ENCODE data around the gene PLEKHS1.
"Not testable (repeated sequence)": the region's sequence is repeated elsewhere in the genome, so short reads cannot be mapped to it uniquely, and the experiment has no call there.

Gene PLEKHS1

GRCh38 chr10:113791691-113792090 lies 40.2 kb downstream of the PLEKHS1 start:
- Histone ChIP-seq H3K27ac (ENCODE audit: low read depth, low read length) (no peak overlapping the region), H3K36me3 (ENCODE audit: insufficient read depth, low read length) (no peaks in the 10 kb centered on the region), H3K4me3 (ENCODE audit: low read depth, low read length) (no peak overlapping the region), H3K27me3 (ENCODE audit: insufficient read depth, low read length) (peaks cover 50% of the 10 kb centered on the region), H3K79me2 (ENCODE audit: control insufficient read depth, insufficient read depth, low read length, unreplicated experiment) (no peaks in the 10 kb centered on the region), H3K4me1 (ENCODE audit: control insufficient read depth, insufficient read depth, low read length, unreplicated experiment) (peaks cover 5% of the 10 kb centered on the region), H2AFZ (ENCODE audit: low read length, unreplicated experiment) (no peak overlapping the region)

- Histone ChIP-seq H3K36me3 (ENCODE audit: insufficient read depth, low read length) (no peaks in the 10 kb centered on the region), H3K27me3 (ENCODE audit: insufficient read depth, low read length) (peaks cover 60% of the 10 kb centered on the region), H3K4me1 (ENCODE audit: control insufficient read depth, insufficient read depth, low read length, unreplicated experiment) (no peaks in the 10 kb centered on the region), H3K79me2 (ENCODE audit: control insufficient read depth, insufficient read depth, low read length, unreplicated experiment) (no peaks in the 10 kb centered on the region), H3K4me3 (ENCODE audit: low read depth, low read length) (no peak overlapping the region), H3K27ac (ENCODE audit: low read depth, low read length) (no peak overlapping the region), H2AFZ (ENCODE audit: low read length, unreplicated experiment) (no peak overlapping the region)
These were observed 50.1 kb downstream of the PLEKHS1 start for GRCh38 chr10:113801569-113801968.

- Histone ChIP-seq H3K4me1 (ENCODE audit: control insufficient read depth, insufficient read depth, low read length, unreplicated experiment) (no peaks in the 10 kb centered on the region), H3K27ac (ENCODE audit: low read depth, low read length) (no peak overlapping the region), H3K36me3 (ENCODE audit: insufficient read depth, low read length) (no peaks in the 10 kb centered on the region), H3K4me3 (ENCODE audit: low read depth, low read length) (no peak overlapping the region), H3K27me3 (ENCODE audit: insufficient read depth, low read length) (peaks cover 51% of the 10 kb centered on the region), H2AFZ (ENCODE audit: low read length, unreplicated experiment) (no peak overlapping the region), H3K79me2 (ENCODE audit: control insufficient read depth, insufficient read depth, low read length, unreplicated experiment) (no peaks in the 10 kb centered on the region)
These were observed 51.5 kb downstream of the PLEKHS1 start for GRCh38 chr10:113802997-113803396.

GRCh38 chr10:113806503-113806902 lies 55.0 kb downstream of the PLEKHS1 start:
- no peaks in the 10 kb centered on the region for H3K4me1 ChIP-seq (ENCODE audit: control insufficient read depth, insufficient read depth, low read length, unreplicated experiment)
- H3K79me2 ChIP-seq (ENCODE audit: control insufficient read depth, insufficient read depth, low read length, unreplicated experiment): no peaks in the 10 kb centered on the region
- no peaks in the 10 kb centered on the region for H3K36me3 ChIP-seq (ENCODE audit: insufficient read depth, low read length)
- peaks cover 68% of the 10 kb centered on the region for H3K27me3 ChIP-seq (ENCODE audit: insufficient read depth, low read length)
- no peak overlapping the region for H2AFZ ChIP-seq (ENCODE audit: low read length, unreplicated experiment)
- H3K27ac ChIP-seq (ENCODE audit: low read depth, low read length): no peak overlapping the region
- no peak overlapping the region for H3K4me3 ChIP-seq (ENCODE audit: low read depth, low read length)

- Histone ChIP-seq H3K27ac (ENCODE audit: low read depth, low read length) (no peak overlapping the region), H3K4me3 (ENCODE audit: low read depth, low read length) (no peak overlapping the region), H3K4me1 (ENCODE audit: control insufficient read depth, insufficient read depth, low read length, unreplicated experiment) (no peaks in the 10 kb centered on the region), H3K79me2 (ENCODE audit: control insufficient read depth, insufficient read depth, low read length, unreplicated experiment) (no peaks in the 10 kb centered on the region), H3K27me3 (ENCODE audit: insufficient read depth, low read length) (peaks cover 69% of the 10 kb centered on the region), H2AFZ (ENCODE audit: low read length, unreplicated experiment) (no peak overlapping the region), H3K36me3 (ENCODE audit: insufficient read depth, low read length) (no peaks in the 10 kb centered on the region)
These were observed 56.7 kb downstream of the PLEKHS1 start for GRCh38 chr10:113808168-113808567.

- not testable (repeated sequence) for H3K36me3 ChIP-seq (ENCODE audit: insufficient read depth, low read length); H3K27ac ChIP-seq (ENCODE audit: low read depth, low read length); H3K79me2 ChIP-seq (ENCODE audit: control insufficient read depth, insufficient read depth, low read length, unreplicated experiment); H3K4me3 ChIP-seq (ENCODE audit: low read depth, low read length); H2AFZ ChIP-seq (ENCODE audit: low read length, unreplicated experiment); H3K4me1 ChIP-seq (ENCODE audit: control insufficient read depth, insufficient read depth, low read length, unreplicated experiment)
- H3K27me3 ChIP-seq (ENCODE audit: insufficient read depth, low read length): peaks cover 26% of the 10 kb centered on the region
These were observed 63.2 kb downstream of the PLEKHS1 start for GRCh38 chr10:113814700-113815099.

- H3K4me3 ChIP-seq (ENCODE audit: low read depth, low read length): no peak overlapping the region
- no peaks in the 10 kb centered on the region for H3K79me2 ChIP-seq (ENCODE audit: control insufficient read depth, insufficient read depth, low read length, unreplicated experiment)
- H2AFZ ChIP-seq (ENCODE audit: low read length, unreplicated experiment): no peak overlapping the region
- H3K4me1 ChIP-seq (ENCODE audit: control insufficient read depth, insufficient read depth, low read length, unreplicated experiment): no peaks in the 10 kb centered on the region
- H3K27ac ChIP-seq (ENCODE audit: low read depth, low read length): no peak overlapping the region
- H3K27me3 ChIP-seq (ENCODE audit: insufficient read depth, low read length): no peaks in the 10 kb centered on the region
- no peaks in the 10 kb centered on the region for H3K36me3 ChIP-seq (ENCODE audit: insufficient read depth, low read length)
These were observed 68.5 kb downstream of the PLEKHS1 start for GRCh38 chr10:113819989-113820388.

- Histone ChIP-seq H3K4me3 (ENCODE audit: low read depth, low read length) (no peak overlapping the region), H3K36me3 (ENCODE audit: insufficient read depth, low read length) (no peaks in the 10 kb centered on the region), H3K4me1 (ENCODE audit: control insufficient read depth, insufficient read depth, low read length, unreplicated experiment) (no peaks in the 10 kb centered on the region), H3K27ac (ENCODE audit: low read depth, low read length) (no peak overlapping the region), H3K79me2 (ENCODE audit: control insufficient read depth, insufficient read depth, low read length, unreplicated experiment) (no peaks in the 10 kb centered on the region), H3K27me3 (ENCODE audit: insufficient read depth, low read length) (no peaks in the 10 kb centered on the region), H2AFZ (ENCODE audit: low read length, unreplicated experiment) (no peak overlapping the region)
These were observed 69.0 kb downstream of the PLEKHS1 start for GRCh38 chr10:113820507-113820906.

GRCh38 chr10:113821306-113821705 lies 69.8 kb downstream of the PLEKHS1 start:
- H3K36me3 ChIP-seq (ENCODE audit: insufficient read depth, low read length); H3K27me3 ChIP-seq (ENCODE audit: insufficient read depth, low read length); H3K4me1 ChIP-seq (ENCODE audit: control insufficient read depth, insufficient read depth, low read length, unreplicated experiment); H3K79me2 ChIP-seq (ENCODE audit: control insufficient read depth, insufficient read depth, low read length, unreplicated experiment); H2AFZ ChIP-seq (ENCODE audit: low read length, unreplicated experiment); H3K27ac ChIP-seq (ENCODE audit: low read depth, low read length); H3K4me3 ChIP-seq (ENCODE audit: low read depth, low read length): not testable (repeated sequence)

- no peak overlapping the region for H3K27ac ChIP-seq (ENCODE audit: low read depth, low read length)
- H2AFZ ChIP-seq (ENCODE audit: low read length, unreplicated experiment): no peak overlapping the region
- H3K79me2 ChIP-seq (ENCODE audit: control insufficient read depth, insufficient read depth, low read length, unreplicated experiment): no peaks in the 10 kb centered on the region
- H3K27me3 ChIP-seq (ENCODE audit: insufficient read depth, low read length): no peaks in the 10 kb centered on the region; the same call in 1 of the 2 replicates
- no peaks in the 10 kb centered on the region for H3K4me1 ChIP-seq (ENCODE audit: control insufficient read depth, insufficient read depth, low read length, unreplicated experiment)
- H3K4me3 ChIP-seq (ENCODE audit: low read depth, low read length): no peak overlapping the region
- H3K36me3 ChIP-seq (ENCODE audit: insufficient read depth, low read length): no peaks in the 10 kb centered on the region
These were observed 70.7 kb downstream of the PLEKHS1 start for GRCh38 chr10:113822174-113822573.

GRCh38 chr10:113823389-113823788 lies 71.9 kb downstream of the PLEKHS1 start:
- H3K4me3 ChIP-seq (ENCODE audit: low read depth, low read length): no peak overlapping the region
- H3K79me2 ChIP-seq (ENCODE audit: control insufficient read depth, insufficient read depth, low read length, unreplicated experiment): no peaks in the 10 kb centered on the region
- H3K27me3 ChIP-seq (ENCODE audit: insufficient read depth, low read length): no peaks in the 10 kb centered on the region; the same call in 1 of the 2 replicates
- H3K36me3 ChIP-seq (ENCODE audit: insufficient read depth, low read length): no peaks in the 10 kb centered on the region
- no peak overlapping the region for H2AFZ ChIP-seq (ENCODE audit: low read length, unreplicated experiment)
- H3K4me1 ChIP-seq (ENCODE audit: control insufficient read depth, insufficient read depth, low read length, unreplicated experiment): no peaks in the 10 kb centered on the region
- no peak overlapping the region for H3K27ac ChIP-seq (ENCODE audit: low read depth, low read length)
